ENCODE results near the gene RELN.
"Not testable (repeated sequence)": the region's sequence is repeated elsewhere in the genome, so short reads cannot be mapped to it uniquely, and the experiment has no call there.

RELN gene

GRCh38 chr7:103824251-103824650 is 165.2 kb downstream of the RELN start:
- no peak for DNase-seq

- DNase-seq, result no peak
Observed at GRCh38 chr7:103823084-103823483, 166.4 kb downstream of the RELN start.

- no peak for DNase-seq
Observed at GRCh38 chr7:103821092-103821491, 168.4 kb downstream of the RELN start.

- not testable (repeated sequence) for DNase-seq
Observed at GRCh38 chr7:103815972-103816371, 173.5 kb downstream of the RELN start.

- no peak for DNase-seq
Observed at GRCh38 chr7:103813970-103814369, 175.5 kb downstream of the RELN start.

GRCh38 chr7:103811997-103812396 is 177.5 kb downstream of the RELN start:
- no peak for DNase-seq

- DNase-seq, result no peak
Observed at GRCh38 chr7:103811290-103811689, 178.2 kb downstream of the RELN start.

- no peak for DNase-seq
Observed at GRCh38 chr7:103810112-103810744, 179.2 kb downstream of the RELN start.

GRCh38 chr7:103809229-103809994 is 180.0 kb downstream of the RELN start:
- no peak for DNase-seq

- no peak for DNase-seq
Observed at GRCh38 chr7:103805346-103805745, 184.1 kb downstream of the RELN start.

- no peak for DNase-seq
Observed at GRCh38 chr7:103803631-103804030, 185.8 kb downstream of the RELN start.

GRCh38 chr7:103799298-103799697 is 190.2 kb downstream of the RELN start:
- DNase-seq, result no peak

- no peak for DNase-seq
Observed at GRCh38 chr7:103797647-103798307, 191.7 kb downstream of the RELN start.

- DNase-seq, result no peak
Observed at GRCh38 chr7:103796327-103796962, 193.0 kb downstream of the RELN start.

GRCh38 chr7:103795787-103796186 is 193.7 kb downstream of the RELN start:
- no peak for DNase-seq

GRCh38 chr7:103795107-103795506 is 194.4 kb downstream of the RELN start:
- no peak for DNase-seq

GRCh38 chr7:103794424-103794823 is 195.0 kb downstream of the RELN start:
- no peak for DNase-seq

- no peak for DNase-seq
Observed at GRCh38 chr7:103793614-103794013, 195.8 kb downstream of the RELN start.

- DNase-seq, result no peak
Observed at GRCh38 chr7:103791894-103792293, 197.6 kb downstream of the RELN start.

GRCh38 chr7:103787041-103787440 is 202.4 kb downstream of the RELN start:
- DNase-seq, result not testable (repeated sequence)

GRCh38 chr7:103784646-103785286 is 204.7 kb downstream of the RELN start:
- no peak for DNase-seq

- no peak for DNase-seq
Observed at GRCh38 chr7:103781409-103781808, 208.0 kb downstream of the RELN start.

- DNase-seq, result not testable (repeated sequence)
Observed at GRCh38 chr7:103780561-103780960, 208.9 kb downstream of the RELN start.

All from NCI-H226 (cell line).